ENCODE data around the gene PIK3R3. TPM values are rescaled to one million over a fixed set of nuclear protein-coding genes. Genes with fewer than 3 reads are reported as not detected.

Gene PIK3R3
- total RNA-seq, 3 donors from 2014 or later (not counting 1 experiment from before 2014, with no cell fraction given): 5.2 to 6.2 (median 5.4) TPM

DNA sequence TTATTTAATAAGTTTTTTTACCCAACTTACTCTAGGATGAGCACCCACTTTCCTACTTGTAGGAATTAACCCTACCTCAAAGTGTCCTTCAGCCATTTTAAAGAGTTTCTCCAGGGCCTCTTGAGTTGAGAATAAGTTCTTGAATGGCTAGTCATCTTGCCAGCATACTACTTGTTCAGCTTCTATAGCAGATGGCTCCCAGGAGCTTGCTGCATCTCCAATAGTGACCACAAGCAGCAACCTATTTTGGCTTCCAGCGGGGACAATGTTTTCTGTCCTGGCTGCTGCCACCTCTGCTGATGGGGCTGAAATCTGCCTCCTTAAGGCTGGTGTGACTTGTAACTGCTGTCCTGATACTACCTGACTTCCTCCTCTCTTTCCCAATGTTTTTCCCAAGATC lies 20.8 kb upstream of the PIK3R3 start:
- intact Hi-C loops (cut with micrococcal nuclease): no loop called here

DNA sequence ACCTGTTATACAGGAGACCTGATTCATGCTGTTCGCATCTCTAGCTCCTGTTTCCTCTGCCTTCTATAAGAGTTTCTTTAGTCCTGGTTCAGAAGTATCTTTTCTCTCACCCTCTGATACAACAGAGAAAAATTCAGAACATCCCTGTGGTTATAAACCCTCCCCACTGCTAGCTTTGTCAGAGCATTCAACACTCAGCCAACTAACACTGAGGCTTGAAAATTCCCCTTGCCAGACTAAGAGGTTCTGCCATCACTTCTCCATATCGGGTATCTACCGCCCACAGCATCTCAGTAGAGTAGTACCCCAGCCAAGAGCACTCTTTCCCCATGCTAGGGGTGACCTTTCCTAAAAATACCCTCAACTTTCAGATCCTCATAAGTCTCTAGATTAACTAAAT lies 19.6 kb upstream of the PIK3R3 start:
- Mint-ChIP-seq H3K36me3 (no peaks in the 10 kb centered on the region), H3K4me1 (no peaks in the 10 kb centered on the region), H3K9me3 (no peaks in the 10 kb centered on the region), H3K27ac (no peak overlapping the region), H3K4me3 (no peak overlapping the region), H3K27me3 (ENCODE audit: low read depth in 2 of 2) (peaks cover 0 to 5% of the 10 kb centered on the region in 2 donors)
- intact Hi-C loops (cut with micrococcal nuclease): no loop called here
- DNase-seq: no peak
- TF ChIP-seq, protein P1, sequence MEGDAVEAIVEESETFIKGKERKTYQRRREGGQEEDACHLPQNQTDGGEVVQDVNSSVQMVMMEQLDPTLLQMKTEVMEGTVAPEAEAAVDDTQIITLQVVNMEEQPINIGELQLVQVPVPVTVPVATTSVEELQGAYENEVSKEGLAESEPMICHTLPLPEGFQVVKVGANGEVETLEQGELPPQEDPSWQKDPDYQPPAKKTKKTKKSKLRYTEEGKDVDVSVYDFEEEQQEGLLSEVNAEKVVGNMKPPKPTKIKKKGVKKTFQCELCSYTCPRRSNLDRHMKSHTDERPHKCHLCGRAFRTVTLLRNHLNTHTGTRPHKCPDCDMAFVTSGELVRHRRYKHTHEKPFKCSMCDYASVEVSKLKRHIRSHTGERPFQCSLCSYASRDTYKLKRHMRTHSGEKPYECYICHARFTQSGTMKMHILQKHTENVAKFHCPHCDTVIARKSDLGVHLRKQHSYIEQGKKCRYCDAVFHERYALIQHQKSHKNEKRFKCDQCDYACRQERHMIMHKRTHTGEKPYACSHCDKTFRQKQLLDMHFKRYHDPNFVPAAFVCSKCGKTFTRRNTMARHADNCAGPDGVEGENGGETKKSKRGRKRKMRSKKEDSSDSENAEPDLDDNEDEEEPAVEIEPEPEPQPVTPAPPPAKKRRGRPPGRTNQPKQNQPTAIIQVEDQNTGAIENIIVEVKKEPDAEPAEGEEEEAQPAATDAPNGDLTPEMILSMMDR (IDR thresholded peaks at IDR 0.05): no peak
- Histone ChIP-seq H3K36me3 (ENCODE audit: control insufficient read depth, insufficient read depth, low read length) (no peaks in the 10 kb centered on the region), H3K27me3 (ENCODE audit: control insufficient read depth, insufficient read depth, low read length) (no peaks in the 10 kb centered on the region), H3K27ac (ENCODE audit: low read length) (no peak overlapping the region), H3K9me3 (ENCODE audit: control insufficient read depth, insufficient read depth, low read length) (no peaks in the 10 kb centered on the region), H3K4me3 (ENCODE audit: low read length) (no peak overlapping the region), H3K4me1 (ENCODE audit: control insufficient read depth, insufficient read depth, low read length) (no peaks in the 10 kb centered on the region)
- 84% methylated on average over 3 of the region's 3 CpGs for WGBS (ENCODE audit: insufficient coverage)
- ATAC-seq: no peak

More for the DNA sequence above, 20.8 kb upstream of the PIK3R3 start:
- no peak overlapping the region for H3K27ac ChIP-seq (ENCODE audit: low read length)
- DNase-seq (no peak), ATAC-seq (no peak)
- Mint-ChIP-seq H3K36me3 (no peaks in the 10 kb centered on the region), H3K27ac (no peak overlapping the region), H3K27me3 (ENCODE audit: low read depth in 2 of 2) (peaks cover 0 to 3% of the 10 kb centered on the region in 2 donors), H3K4me3 (no peak overlapping the region), H3K4me1 (no peaks in the 10 kb centered on the region), H3K9me3 (no peaks in the 10 kb centered on the region)
- TF ChIP-seq, protein P1 (IDR thresholded peaks at IDR 0.05): no peak
- H3K9me3 ChIP-seq (ENCODE audit: control insufficient read depth, insufficient read depth, low read length): no peaks in the 10 kb centered on the region
- 90% methylated on average over 1 of the region's 1 CpG for WGBS (ENCODE audit: insufficient coverage)
- H3K36me3 ChIP-seq (ENCODE audit: control insufficient read depth, insufficient read depth, low read length): no peaks in the 10 kb centered on the region
- H3K27me3 ChIP-seq (ENCODE audit: control insufficient read depth, insufficient read depth, low read length): no peaks in the 10 kb centered on the region
- H3K4me1 ChIP-seq (ENCODE audit: control insufficient read depth, insufficient read depth, low read length): no peaks in the 10 kb centered on the region
- no peak overlapping the region for H3K4me3 ChIP-seq (ENCODE audit: low read length)

DNA sequence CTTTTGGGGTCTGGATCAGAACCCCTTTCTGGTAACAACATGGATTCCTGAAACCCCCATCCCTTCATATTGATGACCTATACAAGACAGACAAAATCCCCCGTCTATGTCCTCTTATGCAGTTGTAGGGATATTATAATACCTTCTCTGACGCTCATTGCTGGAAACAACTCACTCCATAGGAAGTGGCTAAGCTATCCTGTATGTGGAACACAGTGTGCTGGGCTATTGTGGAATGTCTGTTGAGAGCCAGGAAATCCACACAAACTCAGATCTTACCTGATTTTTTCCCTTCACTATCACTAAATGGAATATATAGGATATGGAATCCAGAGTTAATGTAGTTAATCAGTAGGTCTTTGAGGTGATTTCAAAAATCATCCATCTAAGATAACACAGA lies 17.7 kb upstream of the PIK3R3 start:
- no CpG with 5 or more reads among the region's 2 CpGs for WGBS (ENCODE audit: insufficient coverage)
- Mint-ChIP-seq H3K36me3 (no peaks in the 10 kb centered on the region), H3K27ac (no peak overlapping the region), H3K27me3 (ENCODE audit: low read depth in 2 of 2) (peaks cover 0 to 7% of the 10 kb centered on the region in 2 donors), H3K4me3 (no peak overlapping the region), H3K9me3 (no peaks in the 10 kb centered on the region), H3K4me1 (no peaks in the 10 kb centered on the region)
- DNase-seq (no peak), ATAC-seq (no peak)
- no peaks in the 10 kb centered on the region for H3K36me3 ChIP-seq (ENCODE audit: control insufficient read depth, insufficient read depth, low read length)
- H3K27me3 ChIP-seq (ENCODE audit: control insufficient read depth, insufficient read depth, low read length): no peaks in the 10 kb centered on the region
- H3K4me1 ChIP-seq (ENCODE audit: control insufficient read depth, insufficient read depth, low read length): no peaks in the 10 kb centered on the region
- no peak overlapping the region for H3K27ac ChIP-seq (ENCODE audit: low read length)
- no peak overlapping the region for H3K4me3 ChIP-seq (ENCODE audit: low read length)
- intact Hi-C loops (cut with micrococcal nuclease): no loop called here
- H3K9me3 ChIP-seq (ENCODE audit: control insufficient read depth, insufficient read depth, low read length): no peaks in the 10 kb centered on the region
- TF ChIP-seq, protein P1 (IDR thresholded peaks at IDR 0.05): no peak

DNA sequence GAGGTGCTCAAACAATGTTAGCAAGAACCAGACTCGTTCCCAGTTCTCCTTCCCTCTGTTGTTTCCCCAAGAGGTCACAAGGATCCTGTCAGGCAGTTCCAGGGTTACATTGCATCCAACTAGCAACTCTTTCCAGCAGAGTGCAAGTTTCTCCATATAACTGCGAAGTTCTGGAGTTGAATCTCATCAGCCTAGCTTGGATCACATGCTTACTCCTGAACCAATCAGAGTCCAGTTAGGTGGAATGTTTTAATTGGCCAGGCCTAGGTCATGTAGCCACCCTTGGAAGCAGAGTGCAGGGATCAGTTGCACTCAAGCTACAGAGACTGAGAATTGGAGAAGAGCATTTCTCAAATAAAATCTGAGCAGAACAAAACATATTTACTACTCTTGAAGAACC lies 15.9 kb upstream of the PIK3R3 start:
- DNase-seq (no peak), ATAC-seq (no peak)
- intact Hi-C loops (cut with micrococcal nuclease): no loop called here
- Mint-ChIP-seq H3K9me3 (no peaks in the 10 kb centered on the region), H3K4me1 (no peaks in the 10 kb centered on the region), H3K36me3 (no peaks in the 10 kb centered on the region), H3K4me3 (no peak overlapping the region), H3K27ac (no peak overlapping the region), H3K27me3 (ENCODE audit: low read depth in 2 of 2) (peaks cover 0 to 7% of the 10 kb centered on the region in 2 donors)
- H3K36me3 ChIP-seq (ENCODE audit: control insufficient read depth, insufficient read depth, low read length): no peaks in the 10 kb centered on the region
- no peaks in the 10 kb centered on the region for H3K27me3 ChIP-seq (ENCODE audit: control insufficient read depth, insufficient read depth, low read length)
- no peaks in the 10 kb centered on the region for H3K4me1 ChIP-seq (ENCODE audit: control insufficient read depth, insufficient read depth, low read length)
- H3K27ac ChIP-seq (ENCODE audit: low read length): no peak overlapping the region
- H3K9me3 ChIP-seq (ENCODE audit: control insufficient read depth, insufficient read depth, low read length): no peaks in the 10 kb centered on the region
- TF ChIP-seq, protein P1 (IDR thresholded peaks at IDR 0.05): no peak
- no peak overlapping the region for H3K4me3 ChIP-seq (ENCODE audit: low read length)
- WGBS (ENCODE audit: insufficient coverage): 84% methylated on average over 2 of the region's 2 CpGs
